GM12874 (cell line): ENCODE data around the gene PLA2G6.

Experiments
- CTCF ChIP-seq: IDR thresholded peaks from 2 replicates; pipeline ENCODE4 v1.5.1; 2011; ENCODE audit warnings: low read depth, mild to moderate bottlenecking, control low read depth, low read length, moderate library complexity; ENCODE audit not compliant: insufficient read depth

PLA2G6 gene

GRCh38 chr22:38226853-38227649 is 45.4 kb upstream of the PLA2G6 start:
- no peak for TF ChIP-seq CTCF

GRCh38 chr22:38223289-38223960 is 41.8 kb upstream of the PLA2G6 start:
- TF ChIP-seq CTCF: 0 out of 2 replicates have a peak, but pooled peaks have one; percentile 7

GRCh38 chr22:38222797-38223119 is 41.1 kb upstream of the PLA2G6 start:
- TF ChIP-seq CTCF: no peak

GRCh38 chr22:38221908-38222796 is 40.5 kb upstream of the PLA2G6 start:
- TF ChIP-seq CTCF: no peak

- TF ChIP-seq CTCF: no peak
Measured at GRCh38 chr22:38221407-38221806, 39.8 kb upstream of the PLA2G6 start.

- no peak for TF ChIP-seq CTCF
Measured at GRCh38 chr22:38220653-38221386, 39.2 kb upstream of the PLA2G6 start.
